ENCODE measurements around the gene MVB12B. TPM values are rescaled to one million over a fixed set of nuclear protein-coding genes. Genes with fewer than 3 reads are reported as not detected.

Gene MVB12B
- total and polyA plus RNA-seq, 2 of the 8 experiments (the other 6 are each of a cell fraction or from before 2014, with no cell fraction given), result 2.6 to 5.0 TPM

DNA sequence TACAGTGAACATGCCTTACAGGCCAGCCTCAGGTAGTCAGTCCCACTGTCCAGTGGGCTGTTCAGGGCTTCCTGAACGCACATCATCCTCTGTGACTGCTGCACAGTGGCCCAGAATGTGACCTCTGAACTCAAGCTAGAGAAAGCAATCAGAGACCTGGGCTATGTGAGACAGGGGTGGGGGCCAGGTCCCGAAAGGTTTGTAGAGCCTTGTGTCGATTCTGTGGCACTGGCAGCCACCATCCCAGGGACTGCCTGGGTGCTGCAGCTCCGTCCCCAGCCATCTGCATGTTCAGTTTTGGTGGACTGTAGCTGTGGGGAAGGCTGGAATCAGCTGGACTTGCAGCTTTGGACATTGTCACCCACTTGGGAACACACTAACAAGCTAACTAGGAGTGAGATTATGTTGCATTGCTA lies 47.7 kb downstream of the MVB12B start:
- peak overlapping the region; percentile 90; the same call in 1 of the 2 replicates for H2BK15ac ChIP-seq (ENCODE audit: low read length)
- H3K79me2 ChIP-seq (ENCODE audit: control insufficient read depth in 1 of 2, insufficient read depth in 2 of 2, low read length in 2 of 2), result no peaks in the 10 kb centered on the region
- H3K4ac ChIP-seq (replicated peaks; ENCODE audit: insufficient read length, low read depth, low read length), result no peak overlapping the region
- POLR2A ChIA-PET (ENCODE audit: partially characterized antibody), result no interaction called here
- H3K4me2 ChIP-seq (ENCODE audit: insufficient read depth in 1 of 2, low read depth in 2 of 2, low read length in 2 of 2), result no peak overlapping the region
- 77% methylated on average over 3 of the region's 4 CpGs; no CpG with 5 or more reads in 1 of the 2 experiments for WGBS, 2 experiments (ENCODE audit: extremely low coverage in 1 of 2, insufficient coverage in 1 of 2, insufficient read length in 1 of 2, insufficient replicate concordance in 2 of 2, low coverage in 1 of 2, low lambda C conversion rate in 2 of 2, missing lambda C conversion rate in 1 of 2)
- no peak overlapping the region for H3K14ac ChIP-seq (ENCODE audit: insufficient read length)
- H3K23ac ChIP-seq (ENCODE audit: insufficient read length), result no peak overlapping the region
- TF ChIP-seq RNF2 (IDR thresholded peaks at IDR 0.05; ENCODE audit: borderline replicate concordance, low read depth, low read length, missing control alignments, poor library complexity, severe bottlenecking), result no peak
- no peak for TF ChIP-seq ATF2 (IDR thresholded peaks at IDR 0.05; ENCODE audit: low read length)
- TF ChIP-seq SP4 (IDR thresholded peaks at IDR 0.05; ENCODE audit: low read length), result no peak
- no peak for TF ChIP-seq NANOG (IDR thresholded peaks at IDR 0.05; ENCODE audit: insufficient read depth, low read depth, low read length, poor library complexity, severe bottlenecking)
- no peak for TF ChIP-seq KDM4A (IDR thresholded peaks at IDR 0.05; ENCODE audit: low read depth, low read length, severe bottlenecking)
- no peak for TF ChIP-seq BACH1 (IDR thresholded peaks at IDR 0.05; ENCODE audit: low read length)
- no peak for TF ChIP-seq SP1 (IDR thresholded peaks at IDR 0.05; ENCODE audit: low read depth, low read length)
- TF ChIP-seq GABPA (IDR thresholded peaks at IDR 0.05; ENCODE audit: borderline replicate concordance, insufficient read depth, low read length), result no peak
- TF ChIP-seq ZNF274 (IDR thresholded peaks at IDR 0.05; ENCODE audit: borderline replicate concordance, extremely low read depth, low read length), result no peak
- no peak for TF ChIP-seq CEBPB (IDR thresholded peaks at IDR 0.05; ENCODE audit: low read depth, low read length)
- no peak for TF ChIP-seq JUND (IDR thresholded peaks at IDR 0.05; ENCODE audit: low read length)
- DNase-seq (ENCODE audit: low read depth in 1 of 2, low spot score in 2 of 2), result no peak
- H4K91ac ChIP-seq (replicated peaks; ENCODE audit: insufficient read length, low read length), result no peak overlapping the region
- H2AK5ac ChIP-seq (ENCODE audit: low read depth, low read length), result 0 out of 2 replicates have a peak overlapping the region, but pooled peaks have one; percentile 78
- H3K79me1 ChIP-seq (ENCODE audit: low read depth, low read length), result no peaks in the 10 kb centered on the region
- H3K56ac ChIP-seq (replicated peaks; ENCODE audit: insufficient read length, low read depth, low read length), result no peak overlapping the region
- no peaks in the 10 kb centered on the region for H3K27me3 ChIP-seq (replicated peaks in 1 of 4; ENCODE audit: control insufficient read depth in 3 of 4, extremely low read depth in 1 of 4, insufficient read depth in 3 of 4, low read length in 3 of 4)
- no peak overlapping the region for H3K9ac ChIP-seq (replicated peaks in 1 of 4; ENCODE audit: extremely low read depth in 1 of 4, low read depth in 3 of 4, low read length in 3 of 4)
- CTCF ChIA-PET (ENCODE audit: partially characterized antibody), result interaction anchor here (0.8 to 2.3 kb wide), 3 partner anchors 25 to 71 kb away, joined by 3 to 4 read pairs (median 4); no protein-coding TSS in a partner anchor
- H2BK120ac ChIP-seq (replicated peaks; ENCODE audit: low read depth, low read length), result no peak overlapping the region
- no peaks in the 10 kb centered on the region for H3K9me3 ChIP-seq (ENCODE audit: insufficient read depth in 2 of 2, low read depth in 1 of 2, low read length in 1 of 2)
- H2AFZ ChIP-seq (ENCODE audit: low read length), result no peak overlapping the region
- FAIRE-seq, result no peak
- no peak overlapping the region for H3K27ac ChIP-seq (ENCODE audit: low read depth, low read length)
- H3K18ac ChIP-seq (ENCODE audit: extremely low read depth, low read length), result no peak overlapping the region
- peaks cover 4 to 19% (median 12%) of the 10 kb centered on the region in 4 experiments for H3K4me1 ChIP-seq (replicated peaks in 1 of 4; ENCODE audit: control insufficient read depth in 3 of 4, insufficient read depth in 4 of 4, low read length in 3 of 4)
- peak overlapping the region; percentile 34; the same call in 1 of the 2 replicates for H2BK20ac ChIP-seq (ENCODE audit: low read length)
- H4K20me1 ChIP-seq (replicated peaks in 1 of 2; ENCODE audit: control insufficient read depth in 1 of 2, insufficient read depth in 2 of 2, low read length in 2 of 2), result no peaks in the 10 kb centered on the region
- H3K4me3 ChIP-seq (ENCODE audit: extremely low read depth in 1 of 4, insufficient read depth in 2 of 4, low read depth in 3 of 4, low read length in 4 of 4), result no peak overlapping the region
- H3K36me3 ChIP-seq (ENCODE audit: control insufficient read depth in 2 of 4, insufficient read depth in 4 of 4, low read length in 3 of 4), result no peaks in the 10 kb centered on the region
- H2BK5ac ChIP-seq (ENCODE audit: low read depth, low read length), result peak overlapping the region; percentile 67; the same call in 1 of the 2 replicates
- no peaks in the 10 kb centered on the region for H3K23me2 ChIP-seq (ENCODE audit: low read depth, low read length)
- H4K8ac ChIP-seq (ENCODE audit: extremely low read depth, insufficient read depth, low read length), result no peak overlapping the region
- no peak overlapping the region for H4K5ac ChIP-seq (ENCODE audit: insufficient read length, low read depth, low read length)
- H2BK12ac ChIP-seq (ENCODE audit: low read depth, low read length), result no peak overlapping the region
